Measurements from ENCODE around the gene PTK7.

DNA sequence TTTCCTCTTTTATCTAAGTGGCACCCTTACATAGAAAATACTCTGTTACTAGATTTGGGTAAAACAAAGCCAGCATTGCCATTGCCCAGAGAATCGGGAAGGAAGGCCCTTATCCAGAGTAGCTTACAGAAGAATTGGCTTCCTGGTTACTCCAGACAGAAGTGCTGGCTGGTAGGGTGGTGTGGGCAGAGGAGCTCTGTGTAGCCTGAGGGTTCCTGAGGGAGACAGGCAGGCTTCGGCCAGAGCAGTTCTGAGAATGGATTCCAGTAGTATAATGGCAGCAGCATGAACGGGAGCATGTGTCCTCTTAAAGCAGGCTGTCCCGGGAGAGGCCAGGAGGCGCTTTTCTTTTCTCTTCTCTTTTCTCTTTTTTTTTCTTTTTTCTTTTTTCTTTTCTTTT is 117.8 kb downstream of the PTK7 start:
- TF ChIP-seq, protein P1, sequence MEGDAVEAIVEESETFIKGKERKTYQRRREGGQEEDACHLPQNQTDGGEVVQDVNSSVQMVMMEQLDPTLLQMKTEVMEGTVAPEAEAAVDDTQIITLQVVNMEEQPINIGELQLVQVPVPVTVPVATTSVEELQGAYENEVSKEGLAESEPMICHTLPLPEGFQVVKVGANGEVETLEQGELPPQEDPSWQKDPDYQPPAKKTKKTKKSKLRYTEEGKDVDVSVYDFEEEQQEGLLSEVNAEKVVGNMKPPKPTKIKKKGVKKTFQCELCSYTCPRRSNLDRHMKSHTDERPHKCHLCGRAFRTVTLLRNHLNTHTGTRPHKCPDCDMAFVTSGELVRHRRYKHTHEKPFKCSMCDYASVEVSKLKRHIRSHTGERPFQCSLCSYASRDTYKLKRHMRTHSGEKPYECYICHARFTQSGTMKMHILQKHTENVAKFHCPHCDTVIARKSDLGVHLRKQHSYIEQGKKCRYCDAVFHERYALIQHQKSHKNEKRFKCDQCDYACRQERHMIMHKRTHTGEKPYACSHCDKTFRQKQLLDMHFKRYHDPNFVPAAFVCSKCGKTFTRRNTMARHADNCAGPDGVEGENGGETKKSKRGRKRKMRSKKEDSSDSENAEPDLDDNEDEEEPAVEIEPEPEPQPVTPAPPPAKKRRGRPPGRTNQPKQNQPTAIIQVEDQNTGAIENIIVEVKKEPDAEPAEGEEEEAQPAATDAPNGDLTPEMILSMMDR (conservative IDR thresholded peaks at IDR 0.05; ENCODE audit: low read length) = no peak
- no peak for TF ChIP-seq EZH2phosphoT487 (IDR thresholded peaks at IDR 0.05; ENCODE audit: borderline replicate concordance)
